ENCODE measurements around the gene IL21R. TPM values are rescaled to one million over a fixed set of nuclear protein-coding genes. Genes with fewer than 3 reads are reported as not detected.

Gene IL21R
- total and polyA plus RNA-seq, 2 donors (not counting 3 experiments of a cell fraction or from before 2014, with no cell fraction given): 0.03 TPM; not detected in 1

GRCh38 chr16:27450196-27450549, 48.2 kb downstream of the IL21R start:
- Histone ChIP-seq H3K79me2 (ENCODE audit: control insufficient read depth, insufficient read depth, low read length) (no peaks in the 10 kb centered on the region), H3K4me2 (ENCODE audit: insufficient read depth, low read length) (peak overlapping the region; percentile 48), H2AFZ (ENCODE audit: low read depth, low read length) (peak overlapping the region; percentile 70), H3K9ac (replicated peaks; ENCODE audit: extremely low read depth, insufficient read depth, low read length) (no peak overlapping the region), H4K20me1 (replicated peaks; ENCODE audit: control insufficient read depth, extremely low read depth, insufficient read depth, low read length) (no peaks in the 10 kb centered on the region), H3K4me1 (ENCODE audit: control insufficient read depth, extremely low read depth, insufficient read depth, low read length) (peaks cover 15% of the 10 kb centered on the region), H3K9me1 (replicated peaks; ENCODE audit: control insufficient read depth, extremely low read depth, insufficient read depth, low read length) (no peaks in the 10 kb centered on the region), H3K27ac (ENCODE audit: insufficient read depth, low read depth, low read length) (no peak overlapping the region), H3K4me3 (replicated peaks in 1 of 3; ENCODE audit: insufficient read depth in 1 of 3, low read depth in 1 of 3, low read length in 3 of 3) (no peak overlapping the region), H3K27me3 (ENCODE audit: control insufficient read depth in 2 of 2, insufficient read depth in 2 of 2, low read length in 2 of 2) (no peaks in the 10 kb centered on the region), H3K36me3 (ENCODE audit: control insufficient read depth in 2 of 2, extremely low read depth in 1 of 2, insufficient read depth in 2 of 2, low read length in 2 of 2) (no peaks in the 10 kb centered on the region), H3K9me3 (replicated peaks; ENCODE audit: control insufficient read depth, insufficient read depth, low read length) (no peaks in the 10 kb centered on the region)
- no peak for DNase-seq (ENCODE audit: low read depth, low spot score)
- CTCF ChIA-PET: interaction anchor here (0.8 to 2.5 kb wide), 3 partner anchors 215 to 271 kb away, joined by 3 to 7 read pairs (median 4); no protein-coding TSS in a partner anchor
- TF ChIP-seq EZH2 (IDR thresholded peaks at IDR 0.05; ENCODE audit: borderline replicate concordance, low read depth, low read length, severe bottlenecking): no peak
- TF ChIP-seq FOS (IDR thresholded peaks at IDR 0.05; ENCODE audit: borderline replicate concordance, insufficient read depth, low read length): no peak
- POLR2A ChIA-PET: interaction anchor here (0.6 kb wide), 1 partner anchor 9 kb away, joined by 8 read pairs; no protein-coding TSS in a partner anchor
- no TSS peak for BruUV-seq (replicated peaks)
- dilution Hi-C loops (cut with MboI; ENCODE audit: extremely low pct_ligation_motif_present, low sequenced_read_pairs): no loop called here
- intact Hi-C loops (cut with micrococcal nuclease): no loop called here
- FAIRE-seq: no peak

- ChIA-PET POLR2A (no interaction called here), CTCF (interaction anchor here (1.4 to 1.9 kb wide), 3 partner anchors 10 to 283 kb away, joined by 3 to 11 read pairs (median 6); no protein-coding TSS in a partner anchor)
- intact Hi-C loops (cut with micrococcal nuclease) (no loop called here), dilution Hi-C loops (cut with MboI; ENCODE audit: extremely low pct_ligation_motif_present, low sequenced_read_pairs) (no loop called here)
- Histone ChIP-seq H3K4me2 (ENCODE audit: insufficient read depth, low read length) (no peak overlapping the region), H3K9me3 (replicated peaks; ENCODE audit: control insufficient read depth, insufficient read depth, low read length) (no peaks in the 10 kb centered on the region), H3K79me2 (ENCODE audit: control insufficient read depth, insufficient read depth, low read length) (no peaks in the 10 kb centered on the region), H3K9me1 (replicated peaks; ENCODE audit: control insufficient read depth, extremely low read depth, insufficient read depth, low read length) (no peaks in the 10 kb centered on the region), H4K20me1 (replicated peaks; ENCODE audit: control insufficient read depth, extremely low read depth, insufficient read depth, low read length) (no peaks in the 10 kb centered on the region), H3K36me3 (ENCODE audit: control insufficient read depth in 2 of 2, extremely low read depth in 1 of 2, insufficient read depth in 2 of 2, low read length in 2 of 2) (no peaks in the 10 kb centered on the region), H3K27ac (ENCODE audit: insufficient read depth, low read depth, low read length) (no peak overlapping the region), H3K27me3 (ENCODE audit: control insufficient read depth in 2 of 2, insufficient read depth in 2 of 2, low read length in 2 of 2) (no peaks in the 10 kb centered on the region), H3K4me3 (replicated peaks in 1 of 3; ENCODE audit: insufficient read depth in 1 of 3, low read depth in 1 of 3, low read length in 3 of 3) (no peak overlapping the region), H3K9ac (replicated peaks; ENCODE audit: extremely low read depth, insufficient read depth, low read length) (no peak overlapping the region), H3K4me1 (ENCODE audit: control insufficient read depth, extremely low read depth, insufficient read depth, low read length) (peaks cover 29% of the 10 kb centered on the region), H2AFZ (ENCODE audit: low read depth, low read length) (no peak overlapping the region)
- no peak for TF ChIP-seq JUN (IDR thresholded peaks at IDR 0.05; ENCODE audit: borderline replicate concordance, insufficient read depth, insufficient read length, low read depth)
- TF ChIP-seq MAX (IDR thresholded peaks at IDR 0.05; ENCODE audit: insufficient read depth, insufficient read length): no peak
- no peak for TF ChIP-seq EZH2 (IDR thresholded peaks at IDR 0.05; ENCODE audit: borderline replicate concordance, low read depth, low read length, severe bottlenecking)
- TF ChIP-seq POLR2AphosphoS5 (IDR thresholded peaks at IDR 0.05; ENCODE audit: insufficient read depth, low read depth, low read length): no peak
- TF ChIP-seq MYC (IDR thresholded peaks at IDR 0.05; ENCODE audit: low read depth, low read length): no peak
- no peak for TF ChIP-seq GATA2 (IDR thresholded peaks at IDR 0.05; ENCODE audit: insufficient read depth, insufficient read length, low read depth, low read length)
- no peak for TF ChIP-seq POLR2A (IDR thresholded peaks at IDR 0.05; ENCODE audit: low read depth, low read length)
- TF ChIP-seq FOS (IDR thresholded peaks at IDR 0.05; ENCODE audit: borderline replicate concordance, insufficient read depth, low read length): no peak
- TF ChIP-seq CTCF (IDR thresholded peaks at IDR 0.05; ENCODE audit: extremely low read depth in 1 of 2, insufficient read depth in 1 of 2, low read depth in 1 of 2, low read length in 2 of 2): no peak
- FAIRE-seq: no peak
- no peak for DNase-seq (ENCODE audit: low read depth, low spot score)
- BruUV-seq (replicated peaks): no TSS peak
Observed at GRCh38 chr16:27452569-27453493, 50.9 kb downstream of the IL21R start.
